Measurements from ENCODE around the gene ANKMY1. TPM values are rescaled to one million over a fixed set of nuclear protein-coding genes. Genes with fewer than 3 reads are reported as not detected.
A peak's percentile ranks its signal among the peaks of the same experiment; 100 is the strongest.

Gene ANKMY1
- total RNA-seq, 1 donor: 11.2 TPM

DNA sequence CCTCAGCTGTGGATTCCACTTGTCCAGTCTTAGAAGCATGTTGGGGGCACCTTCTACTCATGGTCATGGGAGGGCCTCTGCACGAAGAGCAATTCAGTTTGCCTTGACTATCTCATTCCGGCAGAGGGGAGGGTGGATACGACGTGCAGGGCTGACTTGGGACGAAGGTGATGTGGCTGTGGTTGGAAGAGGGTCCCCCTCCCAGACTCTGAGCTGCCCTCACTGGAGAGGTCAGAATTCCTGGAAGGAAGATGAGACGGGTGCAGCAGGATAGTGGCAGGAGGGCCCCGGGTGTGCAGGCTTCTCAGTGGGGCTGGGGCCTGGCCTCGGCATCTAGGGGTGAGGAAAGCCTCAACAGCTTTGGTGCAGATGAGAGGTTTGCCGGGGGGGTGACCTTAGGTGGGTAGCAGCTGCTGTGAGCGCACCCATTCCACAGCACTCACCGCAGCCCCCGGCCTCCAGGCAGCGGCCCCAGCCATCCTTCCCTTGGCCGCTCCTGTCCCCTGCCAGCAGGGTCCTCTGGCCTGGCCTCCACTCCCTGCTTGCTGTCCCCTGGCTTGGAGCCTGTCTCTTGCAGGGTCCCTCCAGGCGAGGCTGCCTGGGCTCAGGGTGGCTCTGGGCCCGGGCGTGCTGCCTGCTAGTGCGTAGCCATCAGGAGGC is 13.7 kb upstream of the ANKMY1 start:
- H3K36me3 ChIP-seq (ENCODE audit: insufficient read depth, low read length): no peaks in the 10 kb centered on the region

DNA sequence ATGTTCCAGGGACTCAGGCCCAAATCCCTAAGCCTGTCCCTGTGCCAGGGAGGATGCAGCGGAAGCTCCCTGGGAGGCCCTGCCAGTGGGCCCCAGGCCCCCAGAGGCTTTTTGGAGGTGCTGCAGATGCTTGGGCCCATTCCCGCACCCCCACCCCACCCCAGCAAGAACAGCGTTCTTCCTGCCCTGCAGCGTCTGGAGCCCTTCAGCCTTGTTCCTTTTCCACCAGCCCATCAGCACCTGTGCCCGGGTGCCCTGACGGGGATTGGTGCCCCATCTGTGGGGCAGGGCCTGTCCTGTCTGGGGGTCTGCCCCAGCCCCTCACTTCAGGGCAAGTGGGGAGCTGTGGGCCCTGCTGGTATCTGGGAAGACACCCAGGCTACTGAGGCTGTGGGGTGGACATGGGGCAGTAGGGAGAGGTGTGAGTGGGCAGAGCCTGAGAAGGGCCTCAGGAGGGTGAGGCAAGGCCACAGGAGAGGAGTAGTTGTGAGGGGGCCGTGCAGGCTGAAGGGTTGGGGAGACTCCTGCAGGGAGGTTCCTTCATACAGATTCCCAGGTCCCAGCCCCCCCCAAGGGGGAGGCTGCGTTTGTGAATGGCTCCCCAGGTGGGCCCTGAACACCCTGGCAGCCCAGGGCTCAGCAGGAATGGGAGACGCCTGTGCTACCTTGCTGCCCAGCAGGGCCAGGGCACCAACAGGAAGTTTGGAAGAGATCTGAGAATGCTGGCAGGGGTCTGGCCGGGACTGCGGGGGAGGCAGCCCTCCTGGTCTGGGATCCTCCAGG is 12.9 kb upstream of the ANKMY1 start:
- H3K27ac ChIP-seq (ENCODE audit: low read depth, low read length): no peak overlapping the region
- H3K4me2 ChIP-seq (ENCODE audit: insufficient read depth, low read length): no peak overlapping the region

More for the DNA sequence above, 13.7 kb upstream of the ANKMY1 start:
- TF ChIP-seq, protein P1, sequence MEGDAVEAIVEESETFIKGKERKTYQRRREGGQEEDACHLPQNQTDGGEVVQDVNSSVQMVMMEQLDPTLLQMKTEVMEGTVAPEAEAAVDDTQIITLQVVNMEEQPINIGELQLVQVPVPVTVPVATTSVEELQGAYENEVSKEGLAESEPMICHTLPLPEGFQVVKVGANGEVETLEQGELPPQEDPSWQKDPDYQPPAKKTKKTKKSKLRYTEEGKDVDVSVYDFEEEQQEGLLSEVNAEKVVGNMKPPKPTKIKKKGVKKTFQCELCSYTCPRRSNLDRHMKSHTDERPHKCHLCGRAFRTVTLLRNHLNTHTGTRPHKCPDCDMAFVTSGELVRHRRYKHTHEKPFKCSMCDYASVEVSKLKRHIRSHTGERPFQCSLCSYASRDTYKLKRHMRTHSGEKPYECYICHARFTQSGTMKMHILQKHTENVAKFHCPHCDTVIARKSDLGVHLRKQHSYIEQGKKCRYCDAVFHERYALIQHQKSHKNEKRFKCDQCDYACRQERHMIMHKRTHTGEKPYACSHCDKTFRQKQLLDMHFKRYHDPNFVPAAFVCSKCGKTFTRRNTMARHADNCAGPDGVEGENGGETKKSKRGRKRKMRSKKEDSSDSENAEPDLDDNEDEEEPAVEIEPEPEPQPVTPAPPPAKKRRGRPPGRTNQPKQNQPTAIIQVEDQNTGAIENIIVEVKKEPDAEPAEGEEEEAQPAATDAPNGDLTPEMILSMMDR (IDR thresholded peaks at IDR 0.05; ENCODE audit: extremely low read depth, low read depth, low read length): no peak
- DNase-seq (ENCODE audit: insufficient read length, low spot score, missing footprints): peak; percentile 76
- H3K27me3 ChIP-seq (ENCODE audit: insufficient read depth, low read length): no peaks in the 10 kb centered on the region
- H3K4me2 ChIP-seq (ENCODE audit: insufficient read depth, low read length): no peak overlapping the region
- no peak overlapping the region for H3K27ac ChIP-seq (ENCODE audit: low read depth, low read length)
- H3K4me3 ChIP-seq (ENCODE audit: insufficient read depth, low read length): no peak overlapping the region
- H4K20me1 ChIP-seq (ENCODE audit: insufficient read depth, low read length): no peaks in the 10 kb centered on the region
- H2AFZ ChIP-seq (ENCODE audit: low read length): no peak overlapping the region
- peaks cover 15% of the 10 kb centered on the region for H3K4me1 ChIP-seq (ENCODE audit: insufficient read depth, low read length)
- H3K9me3 ChIP-seq (ENCODE audit: low read depth, low read length): no peaks in the 10 kb centered on the region
- H3K79me2 ChIP-seq (ENCODE audit: insufficient read depth, low read length): peaks cover 13% of the 10 kb centered on the region

DNA sequence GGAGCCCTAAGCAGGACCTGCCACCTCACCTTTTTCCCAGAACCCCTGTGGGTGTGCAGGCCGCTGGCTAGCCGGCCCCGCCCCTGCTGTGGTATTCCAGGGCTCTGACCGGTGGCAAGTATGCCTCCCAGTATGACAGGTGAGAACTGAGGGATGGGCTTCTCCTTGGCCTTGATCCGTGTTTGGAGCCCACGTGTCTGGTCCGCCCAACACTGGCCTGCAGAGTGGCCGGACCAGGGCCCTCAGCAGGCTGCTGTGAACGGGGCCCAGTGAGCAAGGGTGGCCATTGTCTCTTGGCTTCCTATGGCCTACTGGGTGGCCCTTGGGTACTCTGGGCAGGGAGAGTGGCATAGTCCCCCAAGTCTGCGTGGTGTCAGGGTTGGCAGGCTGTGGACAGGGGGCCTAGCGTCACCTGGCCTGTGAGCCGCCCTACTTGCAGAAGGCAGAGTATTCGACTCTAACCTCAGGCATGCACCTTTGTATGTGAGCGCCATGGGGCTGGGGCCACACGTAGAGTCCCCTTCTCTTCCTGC is 12.3 kb upstream of the ANKMY1 start:
- TF ChIP-seq, protein P1 (IDR thresholded peaks at IDR 0.05; ENCODE audit: extremely low read depth, low read depth, low read length): no peak
- H3K4me3 ChIP-seq (ENCODE audit: insufficient read depth, low read length): no peak overlapping the region
- H3K79me2 ChIP-seq (ENCODE audit: insufficient read depth, low read length): peaks cover 13% of the 10 kb centered on the region
- no peaks in the 10 kb centered on the region for H4K20me1 ChIP-seq (ENCODE audit: insufficient read depth, low read length)
- no peak overlapping the region for H2AFZ ChIP-seq (ENCODE audit: low read length)
- no peaks in the 10 kb centered on the region for H3K9me3 ChIP-seq (ENCODE audit: low read depth, low read length)
- H3K27ac ChIP-seq (ENCODE audit: low read depth, low read length): no peak overlapping the region
- no peak overlapping the region for H3K4me2 ChIP-seq (ENCODE audit: insufficient read depth, low read length)
- DNase-seq (ENCODE audit: insufficient read length, low spot score, missing footprints): peak; percentile 72
- peaks cover 25% of the 10 kb centered on the region for H3K4me1 ChIP-seq (ENCODE audit: insufficient read depth, low read length)
- H3K36me3 ChIP-seq (ENCODE audit: insufficient read depth, low read length): no peaks in the 10 kb centered on the region
- no peaks in the 10 kb centered on the region for H3K27me3 ChIP-seq (ENCODE audit: insufficient read depth, low read length)

More for the DNA sequence above, 12.9 kb upstream of the ANKMY1 start:
- Histone ChIP-seq H3K79me2 (ENCODE audit: insufficient read depth, low read length) (peaks cover 13% of the 10 kb centered on the region), H3K4me1 (ENCODE audit: insufficient read depth, low read length) (peaks cover 21% of the 10 kb centered on the region), H3K27me3 (ENCODE audit: insufficient read depth, low read length) (no peaks in the 10 kb centered on the region), H3K4me3 (ENCODE audit: insufficient read depth, low read length) (no peak overlapping the region), H3K9me3 (ENCODE audit: low read depth, low read length) (no peaks in the 10 kb centered on the region), H2AFZ (ENCODE audit: low read length) (no peak overlapping the region), H3K36me3 (ENCODE audit: insufficient read depth, low read length) (no peaks in the 10 kb centered on the region), H4K20me1 (ENCODE audit: insufficient read depth, low read length) (no peaks in the 10 kb centered on the region)
- DNase-seq (ENCODE audit: insufficient read length, low spot score, missing footprints): peak; percentile 73
- TF ChIP-seq, protein P1 (IDR thresholded peaks at IDR 0.05; ENCODE audit: extremely low read depth, low read depth, low read length): no peak

DNA sequence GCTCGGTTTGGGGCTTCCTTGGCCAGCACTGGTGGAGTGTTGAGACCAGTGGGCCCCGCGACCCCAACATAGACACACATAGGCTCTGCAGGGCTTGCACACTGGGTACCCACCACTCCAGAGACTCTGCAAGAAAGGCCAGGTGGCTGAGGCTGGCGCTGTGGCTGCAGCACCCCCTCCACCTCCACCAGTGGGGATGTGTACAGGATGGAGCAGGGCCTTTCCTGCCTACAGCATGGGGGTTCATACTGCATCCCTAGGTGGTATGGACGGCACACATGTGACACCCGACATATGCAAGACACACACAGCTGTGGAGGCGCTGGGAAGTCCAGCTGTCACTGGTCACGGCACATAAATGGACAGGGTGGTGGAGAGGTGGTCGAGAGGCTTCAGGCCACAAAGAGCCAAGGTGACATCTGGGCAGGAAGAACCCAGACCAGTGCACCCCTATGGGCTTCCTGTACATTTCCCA is 11.8 kb upstream of the ANKMY1 start:
- Histone ChIP-seq H3K9me3 (ENCODE audit: low read depth, low read length) (no peaks in the 10 kb centered on the region), H3K27me3 (ENCODE audit: insufficient read depth, low read length) (no peaks in the 10 kb centered on the region), H3K4me2 (ENCODE audit: insufficient read depth, low read length) (peak overlapping the region; percentile 81), H3K36me3 (ENCODE audit: insufficient read depth, low read length) (no peaks in the 10 kb centered on the region), H4K20me1 (ENCODE audit: insufficient read depth, low read length) (no peaks in the 10 kb centered on the region), H3K4me3 (ENCODE audit: insufficient read depth, low read length) (peak overlapping the region; percentile 75), H2AFZ (ENCODE audit: low read length) (no peak overlapping the region), H3K79me2 (ENCODE audit: insufficient read depth, low read length) (peaks cover 13% of the 10 kb centered on the region), H3K4me1 (ENCODE audit: insufficient read depth, low read length) (peaks cover 25% of the 10 kb centered on the region), H3K27ac (ENCODE audit: low read depth, low read length) (no peak overlapping the region)
- peak; percentile 72 for DNase-seq (ENCODE audit: insufficient read length, low spot score, missing footprints)
- TF ChIP-seq, protein P1 (IDR thresholded peaks at IDR 0.05; ENCODE audit: extremely low read depth, low read depth, low read length): no peak
